Measurements from ENCODE around the gene ZKSCAN8.

Gene ZKSCAN8

GRCh38 chr6:28207510-28208110 is 65.9 kb downstream of the ZKSCAN8 start:
- no peak for DNase-seq

GRCh38 chr6:28208111-28208659 is 66.5 kb downstream of the ZKSCAN8 start:
- peak in 1 of 2 experiments; percentile 1 for DNase-seq
